T-helper 9 cell (primary cell): Measurements from ENCODE around the gene TCEA2.

ENCODE experiments used
- DNase-seq: peaks from one replicate; pipeline ENCODE4 v3.0.0-alpha.2; 2020
- total RNA-seq, 2 donors: gene quantifications; one replicate each; lab custom pipeline; 2026; lab: John Stamatoyannopoulos, UW

The TCEA2 gene
- 11.8 to 15.1 reads per million in 2 donors for total RNA-seq

DNA sequence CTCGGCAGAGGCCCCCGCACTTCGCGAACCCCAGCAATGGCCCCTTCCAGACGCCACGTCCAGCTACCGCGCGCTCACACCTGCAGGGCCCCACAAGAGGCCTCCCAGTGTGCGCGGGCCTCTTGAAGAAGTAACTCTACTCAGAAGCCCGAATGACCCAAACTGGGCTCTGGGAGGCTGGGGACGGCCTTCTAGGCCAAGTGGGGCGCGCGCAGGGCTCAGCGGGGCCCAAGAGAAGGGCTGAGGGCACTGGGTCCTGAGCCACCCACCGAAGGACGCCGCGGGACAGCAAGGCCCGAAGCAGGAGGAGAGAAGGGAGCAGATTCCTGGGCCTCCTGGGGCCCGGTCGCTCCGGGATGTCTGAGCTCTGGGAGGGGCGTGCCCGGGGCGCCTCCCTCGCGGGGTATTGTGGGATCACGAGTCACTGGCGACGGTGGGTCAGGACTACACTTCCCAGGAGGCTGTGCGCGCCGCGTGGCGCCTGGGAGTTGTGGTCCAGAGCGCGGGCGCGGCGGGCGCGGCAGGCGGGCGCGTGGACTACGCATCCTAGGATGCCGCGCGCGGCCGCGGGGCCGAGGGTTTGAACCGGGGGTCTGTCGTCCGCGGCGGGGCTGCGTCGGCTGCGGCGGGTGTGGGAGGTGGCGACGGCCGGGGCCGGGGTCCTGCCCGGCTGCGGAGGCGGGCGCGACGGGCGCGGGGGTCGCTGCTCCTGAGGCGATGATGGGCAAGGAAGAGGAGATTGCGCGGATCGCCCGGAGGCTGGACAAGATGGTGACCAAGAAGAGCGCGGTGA, at the start of gene TCEA2:
Gene TCEA2 (plus strand): TSS at position 603 of the 793 bp plus-strand sequence. CDS start 115 bp downstream, at position 718.
- DNase-seq = peak; percentile 88

DNA sequence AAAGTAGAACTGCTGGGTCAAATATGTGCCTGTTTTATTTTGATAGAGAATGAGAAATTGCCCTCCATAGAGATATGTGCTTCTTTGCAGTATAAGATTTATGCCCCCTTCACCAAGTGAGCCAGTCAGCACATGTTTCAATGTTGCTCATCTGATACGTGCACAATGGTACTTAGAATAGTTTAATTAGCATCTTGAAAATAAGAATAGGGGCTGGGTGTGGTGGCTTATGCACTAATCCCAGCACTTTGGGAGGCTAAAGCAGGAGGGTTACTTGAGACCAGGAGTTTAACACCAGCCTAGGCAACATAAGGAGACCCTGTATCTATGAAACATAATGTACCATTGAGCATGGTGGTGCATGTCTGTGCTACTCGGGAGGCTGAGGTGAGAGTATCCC, 47.4 kb upstream of the TCEA2 start:
- DNase-seq = no peak

GRCh38 chr20:64021124-64021975, 41.6 kb upstream of the TCEA2 start:
- DNase-seq = no peak

DNA sequence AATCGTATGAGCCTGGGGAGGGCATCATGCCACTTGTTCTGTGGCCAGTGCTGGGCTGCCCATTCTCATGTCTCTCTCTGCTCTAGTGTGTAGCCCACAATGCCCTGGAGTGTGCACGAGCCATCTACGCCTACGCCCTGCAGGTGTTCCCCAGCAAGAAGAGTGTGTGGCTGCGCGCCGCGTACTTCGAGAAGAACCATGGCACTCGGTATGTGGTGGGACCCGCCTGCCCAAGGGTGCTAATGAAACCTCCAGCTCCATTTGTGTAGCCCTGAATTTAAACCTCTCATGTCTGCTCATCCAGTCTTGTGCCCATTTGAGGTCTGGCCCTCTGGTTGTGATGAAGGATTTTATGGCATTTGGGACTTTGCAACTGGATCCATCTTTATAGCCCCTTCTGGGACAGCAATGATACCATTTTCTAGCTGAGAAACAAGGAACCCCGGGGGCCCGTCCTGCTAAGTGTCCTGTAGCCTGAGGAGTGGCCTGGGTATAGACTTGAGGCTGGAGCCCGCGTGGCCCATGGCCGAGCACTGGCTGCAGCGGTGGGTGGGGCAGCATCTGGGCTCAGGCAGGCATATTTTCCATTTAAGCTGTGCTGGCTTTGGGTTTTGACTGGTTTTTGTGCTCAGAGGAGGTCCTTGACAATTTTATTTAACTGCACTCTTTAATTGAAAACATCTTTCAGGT, 40.2 kb upstream of the TCEA2 start:
- no peak for DNase-seq

- no peak for DNase-seq
Observed at GRCh38 chr20:64023361-64024140, 39.4 kb upstream of the TCEA2 start.

DNA sequence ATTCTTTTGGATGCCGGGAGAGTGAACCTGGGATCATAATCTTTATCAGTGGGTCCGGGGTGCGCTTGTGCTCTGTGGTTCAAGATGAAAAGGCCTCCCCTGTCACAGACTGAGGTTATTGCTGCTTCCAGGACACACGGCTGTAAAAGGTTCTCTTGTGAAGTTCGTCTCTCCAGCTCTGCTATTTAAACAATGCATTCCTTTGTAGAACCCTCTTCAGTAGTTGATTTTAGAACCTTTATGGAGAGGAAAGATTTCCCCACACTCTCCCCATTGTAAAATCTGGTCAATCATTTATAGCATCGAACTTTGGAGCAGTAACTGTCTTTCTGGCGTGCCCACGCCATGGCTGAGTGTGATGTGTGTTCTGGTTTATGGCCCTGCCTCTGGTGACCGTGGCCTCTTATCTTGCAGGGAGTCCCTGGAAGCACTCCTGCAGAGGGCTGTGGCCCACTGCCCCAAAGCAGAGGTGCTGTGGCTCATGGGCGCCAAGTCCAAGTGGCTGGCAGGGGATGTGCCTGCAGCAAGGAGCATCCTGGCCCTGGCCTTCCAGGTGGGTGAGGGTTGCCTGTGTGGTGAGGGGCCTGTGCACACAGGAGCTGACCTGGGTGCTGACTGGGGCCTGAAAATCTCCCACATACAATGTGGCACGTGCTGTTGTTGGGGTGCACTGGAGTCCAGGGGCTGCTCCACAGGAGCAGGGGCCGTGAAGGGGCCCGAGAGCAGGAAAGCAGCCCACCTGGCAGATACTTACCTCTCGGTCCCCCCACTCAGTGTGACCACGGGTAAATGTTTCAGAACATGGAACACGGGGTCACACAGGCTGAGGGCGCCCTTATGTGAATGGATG, 38.6 kb upstream of the TCEA2 start:
- no peak for DNase-seq

DNA sequence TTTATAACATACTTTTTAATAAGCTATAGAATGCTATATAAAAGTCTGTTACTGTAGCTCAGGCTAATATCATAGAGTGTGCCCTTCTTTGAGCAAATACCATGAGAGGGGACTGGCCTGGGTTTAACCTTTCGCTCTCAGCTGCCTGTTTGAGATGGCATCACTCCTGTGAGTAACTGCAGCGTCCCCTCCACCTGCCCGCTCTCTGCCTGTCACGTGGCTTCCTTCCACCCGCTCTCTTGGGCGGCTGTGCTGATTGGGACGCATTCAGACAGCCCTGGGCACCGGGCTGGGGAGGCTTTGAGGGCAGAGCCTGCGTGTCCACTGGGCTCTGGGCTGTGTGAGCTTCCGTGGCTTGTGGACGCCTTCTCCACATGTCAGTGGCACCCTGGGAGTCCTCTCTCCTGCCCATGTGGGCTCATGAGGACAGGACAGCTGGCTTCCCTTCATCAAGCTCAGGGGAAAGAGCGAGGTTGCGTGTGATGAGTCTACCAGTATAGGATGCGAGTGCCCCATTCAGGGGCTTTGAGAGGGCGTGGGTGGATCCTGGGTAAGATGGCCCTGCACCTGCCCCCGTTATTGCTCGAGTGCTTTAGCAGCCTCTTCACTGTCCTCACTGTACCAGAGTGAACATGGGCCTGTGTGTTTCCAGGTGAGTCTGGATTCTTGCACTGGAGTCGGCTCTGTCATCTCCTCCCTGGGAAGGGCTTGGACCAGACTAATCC, 37.7 kb upstream of the TCEA2 start:
- DNase-seq = no peak

DNA sequence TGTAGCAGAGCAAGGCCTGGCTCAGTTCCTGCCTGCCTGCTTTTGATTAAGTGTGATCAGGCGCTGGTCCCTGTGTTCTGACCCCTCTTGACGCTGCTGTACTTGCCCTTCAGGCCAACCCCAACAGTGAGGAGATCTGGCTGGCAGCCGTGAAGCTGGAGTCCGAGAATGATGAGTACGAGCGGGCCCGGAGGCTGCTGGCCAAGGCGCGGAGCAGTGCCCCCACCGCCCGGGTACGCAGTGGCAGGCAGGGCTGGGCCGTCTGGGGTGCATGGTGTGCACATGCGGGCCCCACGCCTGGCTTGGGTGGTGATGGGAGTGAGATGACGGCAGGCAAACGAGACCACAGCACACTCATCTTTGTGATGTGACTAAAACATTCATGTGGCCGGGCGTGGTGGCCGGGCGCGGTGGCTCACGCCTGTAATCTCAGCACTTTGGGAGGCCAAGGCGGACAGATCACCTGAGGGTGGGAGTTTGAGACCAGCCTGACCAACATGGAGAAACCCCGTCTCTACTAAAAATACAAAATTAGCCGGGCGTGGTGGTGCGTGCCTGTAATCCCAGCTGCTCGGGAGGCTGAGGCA, 37.1 kb upstream of the TCEA2 start:
- DNase-seq = no peak

DNA sequence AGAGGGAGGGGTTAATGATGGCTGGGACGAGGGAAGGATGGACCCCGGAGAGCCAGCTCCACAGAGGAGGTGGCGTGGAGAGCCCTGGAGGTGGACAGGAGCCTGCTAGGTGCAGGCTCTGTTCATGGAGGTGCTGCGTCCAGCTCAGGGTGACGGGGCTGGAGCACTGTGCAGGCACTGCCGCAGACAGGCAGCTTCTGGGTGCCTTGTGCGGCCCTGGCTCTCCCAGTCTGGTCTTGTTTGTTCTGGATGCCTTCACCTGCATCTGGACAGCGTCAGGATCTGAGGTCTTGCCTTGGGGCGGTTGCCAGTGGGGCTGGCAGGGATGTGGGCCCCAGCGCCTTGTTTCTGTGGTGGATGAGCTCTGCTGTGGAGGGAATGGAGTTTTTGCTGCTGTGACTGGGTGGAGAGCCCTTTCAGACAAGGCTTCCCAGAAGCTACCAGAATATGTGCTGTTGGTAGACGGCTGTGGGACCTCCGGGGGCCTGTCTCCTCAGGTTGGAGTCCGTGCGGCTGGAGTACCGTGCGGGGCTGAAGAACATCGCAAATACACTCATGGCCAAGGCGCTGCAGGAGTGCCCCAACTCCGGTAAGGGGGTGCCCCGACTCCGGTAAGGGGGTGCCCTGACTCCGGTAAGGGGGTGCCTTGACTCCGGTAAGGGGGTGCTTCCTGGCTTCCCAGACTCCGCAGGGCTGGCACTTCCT, 34.9 kb upstream of the TCEA2 start:
- DNase-seq = no peak

DNA sequence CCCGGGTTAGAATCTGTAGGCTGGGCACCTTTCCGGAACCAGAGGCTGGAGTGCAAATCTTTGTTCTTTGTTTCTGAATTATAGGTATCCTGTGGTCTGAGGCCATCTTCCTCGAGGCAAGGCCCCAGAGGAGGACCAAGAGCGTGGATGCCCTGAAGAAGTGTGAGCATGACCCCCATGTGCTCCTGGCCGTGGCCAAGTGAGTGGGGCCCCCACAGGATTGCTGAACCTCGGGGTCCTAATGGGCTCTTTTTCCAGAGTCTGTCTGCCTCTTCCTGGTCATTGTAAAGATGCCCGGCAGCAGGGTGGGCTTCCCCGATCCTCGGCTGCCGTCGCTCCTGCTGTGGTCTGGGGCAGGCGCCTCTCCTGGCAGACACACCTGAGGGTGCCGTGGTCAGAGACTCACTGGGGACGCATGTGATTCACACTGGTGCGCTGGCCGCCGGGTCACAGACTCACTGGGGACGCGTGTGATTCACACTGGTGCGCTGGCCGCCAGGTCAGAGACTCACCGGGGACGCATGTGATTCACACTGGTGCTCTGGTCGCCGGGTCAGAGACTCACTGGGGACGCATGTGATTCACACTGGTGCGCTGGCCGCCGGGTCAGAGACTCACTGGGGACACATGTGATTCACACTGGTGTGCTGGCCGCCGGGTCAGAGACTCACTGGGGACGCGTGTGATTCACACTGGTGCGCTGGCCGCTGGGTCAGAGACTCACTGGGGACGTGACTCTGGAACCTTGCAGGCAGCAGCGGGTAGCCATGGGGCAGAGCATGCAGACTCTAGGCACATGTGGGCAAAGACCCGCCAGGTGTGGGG, 33.5 kb upstream of the TCEA2 start:
- no peak for DNase-seq

GRCh38 chr20:64030371-64031134, 32.4 kb upstream of the TCEA2 start:
- DNase-seq = no peak

GRCh38 chr20:64031822-64032314, 31.1 kb upstream of the TCEA2 start:
- no peak for DNase-seq

DNA sequence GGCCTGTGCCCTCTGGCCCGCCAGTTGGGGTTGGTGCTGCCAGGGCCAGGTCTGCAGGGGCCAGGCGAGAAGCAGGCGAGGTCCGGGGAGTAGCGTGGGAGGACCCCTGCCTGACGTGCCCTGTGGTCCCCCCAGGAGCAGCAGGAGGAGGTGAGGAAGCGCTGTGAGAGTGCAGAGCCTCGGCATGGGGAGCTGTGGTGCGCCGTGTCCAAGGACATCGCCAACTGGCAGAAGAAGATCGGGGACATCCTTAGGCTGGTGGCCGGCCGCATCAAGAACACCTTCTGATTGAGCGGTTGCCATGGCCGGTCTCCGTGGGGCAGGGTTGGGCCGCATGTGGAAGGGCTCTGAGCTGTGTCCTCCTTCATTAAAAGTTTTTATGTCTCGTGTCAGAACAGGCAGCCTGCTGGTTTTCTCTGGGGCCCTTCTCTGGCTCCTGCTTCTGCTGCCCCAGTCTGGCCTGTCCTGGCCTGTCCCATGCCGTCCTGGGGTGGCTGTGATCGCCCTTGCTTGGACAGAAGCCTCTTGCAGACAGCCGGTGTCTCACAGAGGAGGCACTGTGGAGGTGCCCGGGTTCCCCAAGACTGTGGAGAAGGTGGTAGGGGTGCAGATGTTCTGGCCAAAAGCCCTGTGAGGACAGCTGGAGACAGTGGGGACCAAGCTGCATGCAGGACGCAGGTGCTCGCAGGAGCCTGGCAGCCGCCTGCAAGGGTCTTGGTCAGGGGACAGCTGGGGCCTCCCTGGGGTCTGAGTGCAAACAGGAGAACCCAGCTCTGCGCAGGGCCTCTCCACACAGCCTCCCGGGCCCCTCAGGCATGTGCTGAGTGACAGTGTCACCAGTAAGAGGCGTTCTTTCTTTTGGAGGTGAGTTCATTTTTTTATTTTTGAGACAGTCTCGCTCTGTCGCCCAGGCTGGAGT, 30.0 kb upstream of the TCEA2 start:
- no peak for DNase-seq

GRCh38 chr20:64033981-64034493, 29.0 kb upstream of the TCEA2 start:
- no peak for DNase-seq

- DNase-seq = peak; percentile 23
Observed at GRCh38 chr20:64035066-64035932, 27.7 kb upstream of the TCEA2 start.
